PFSK-1 (cell line): ENCODE results near the gene RBP3.

ENCODE experiments used
- FOXP2 ChIP-seq: optimal IDR thresholded peaks from 2 replicates; pipeline ENCODE3; 2011; ENCODE audit warnings: borderline replicate concordance, control low read depth, inconsistent platforms; ENCODE audit not compliant: insufficient read depth; ENCODE audit errors: extremely low read length, extremely low read depth
- POLR2AphosphoS5 ChIP-seq: IDR thresholded peaks from 2 replicates; pipeline ENCODE4 v1.6.1; 2012; ENCODE audit warnings: low read depth, mild to moderate bottlenecking, control low read depth, low read length, moderate library complexity
- REST ChIP-seq, 2 experiments: IDR thresholded peaks; 2 replicates each; pipeline versions ENCODE4 v1.6.1 to v1.8.0; 2011 to 2012; ENCODE audit warnings: low read depth in 2 of 2, low read length in 2 of 2, control low read depth in 1 of 2, inconsistent platforms in 1 of 2, mild to moderate bottlenecking in 1 of 2, moderate library complexity in 1 of 2; ENCODE audit not compliant: insufficient read depth in 1 of 2
- SIN3A ChIP-seq: IDR thresholded peaks from 2 replicates; pipeline ENCODE4 v1.6.1; 2012; ENCODE audit warnings: mild to moderate bottlenecking, low read length, moderate library complexity, borderline replicate concordance; ENCODE audit not compliant: insufficient read depth
- TAF1 ChIP-seq: IDR thresholded peaks from 2 replicates; pipeline ENCODE4 v1.6.1; 2012; ENCODE audit warnings: low read length, control low read depth, borderline replicate concordance; ENCODE audit not compliant: insufficient read depth

GRCh38 chr10:47381427-47382379 is 33.5 kb downstream of the RBP3 start:
- no peak for TF ChIP-seq SIN3A
- TF ChIP-seq POLR2AphosphoS5, result no peak
- TF ChIP-seq TAF1, result no peak
- no peak for TF ChIP-seq REST (IDR thresholded peaks at IDR 0.05; ENCODE audit: insufficient read depth in 1 of 2, low read depth in 2 of 2, low read length in 2 of 2)
- TF ChIP-seq FOXP2, result no peak
